Mesothelial cell of epicardium (in vitro differentiated cells): Measurements from ENCODE around the gene BEX3. TPM values are rescaled to one million over a fixed set of nuclear protein-coding genes. Genes with fewer than 3 reads are reported as not detected.

ENCODE experiments used
- DNase-seq, 2 experiments: peaks; one replicate each; pipeline ENCODE4 v3.0.0; 2021; ENCODE audit warnings: low spot score in 2 of 2; ENCODE audit not compliant: unreplicated experiment in 2 of 2
- H3K27ac Mint-ChIP-seq: 2 replicates; pipeline ENCODE4 v1.8.0; 2021; ENCODE audit warnings: mixed read lengths
- H3K27me3 Mint-ChIP-seq: 2 replicates; pipeline ENCODE4 v1.8.0; 2021; ENCODE audit warnings: low read depth, mixed read lengths
- H3K36me3 Mint-ChIP-seq: 2 replicates; pipeline ENCODE4 v1.8.0; 2021; ENCODE audit warnings: mixed read lengths
- H3K4me1 Mint-ChIP-seq: 2 replicates; pipeline ENCODE4 v1.8.0; 2021; ENCODE audit warnings: mixed read lengths
- H3K4me3 Mint-ChIP-seq: 2 replicates; pipeline ENCODE4 v1.8.0; 2021; ENCODE audit warnings: mild to moderate bottlenecking, moderate library complexity, mixed read lengths
- H3K9me3 Mint-ChIP-seq: 2 replicates; pipeline ENCODE4 v1.8.0; 2021; ENCODE audit warnings: mixed read lengths
- total RNA-seq: library from RNA; stranded (reverse); gene quantifications from 3 replicates; pipeline ENCODE4 v1.2.1, GENCODE V29; 2021
- TF ChIP-seq, protein P1 (sequence below): fragments of 200-600 bp; sonication (generic); IDR thresholded peaks from one replicate; pipeline ENCODE4 v1.5.0; 2021; ENCODE audit warnings: antibody characterized with exemption; ENCODE audit not compliant: unreplicated experiment

The BEX3 gene
- total RNA-seq, 1 donor from 2014 or later = 314 TPM

- TF ChIP-seq, protein P1, sequence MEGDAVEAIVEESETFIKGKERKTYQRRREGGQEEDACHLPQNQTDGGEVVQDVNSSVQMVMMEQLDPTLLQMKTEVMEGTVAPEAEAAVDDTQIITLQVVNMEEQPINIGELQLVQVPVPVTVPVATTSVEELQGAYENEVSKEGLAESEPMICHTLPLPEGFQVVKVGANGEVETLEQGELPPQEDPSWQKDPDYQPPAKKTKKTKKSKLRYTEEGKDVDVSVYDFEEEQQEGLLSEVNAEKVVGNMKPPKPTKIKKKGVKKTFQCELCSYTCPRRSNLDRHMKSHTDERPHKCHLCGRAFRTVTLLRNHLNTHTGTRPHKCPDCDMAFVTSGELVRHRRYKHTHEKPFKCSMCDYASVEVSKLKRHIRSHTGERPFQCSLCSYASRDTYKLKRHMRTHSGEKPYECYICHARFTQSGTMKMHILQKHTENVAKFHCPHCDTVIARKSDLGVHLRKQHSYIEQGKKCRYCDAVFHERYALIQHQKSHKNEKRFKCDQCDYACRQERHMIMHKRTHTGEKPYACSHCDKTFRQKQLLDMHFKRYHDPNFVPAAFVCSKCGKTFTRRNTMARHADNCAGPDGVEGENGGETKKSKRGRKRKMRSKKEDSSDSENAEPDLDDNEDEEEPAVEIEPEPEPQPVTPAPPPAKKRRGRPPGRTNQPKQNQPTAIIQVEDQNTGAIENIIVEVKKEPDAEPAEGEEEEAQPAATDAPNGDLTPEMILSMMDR = no peak
- Mint-ChIP-seq H3K4me1 (peaks cover 33% of the 10 kb centered on the region), H3K9me3 (peaks cover 26% of the 10 kb centered on the region), H3K4me3 (no peak overlapping the region), H3K36me3 (peaks cover 9% of the 10 kb centered on the region), H3K27me3 (no peaks in the 10 kb centered on the region), H3K27ac (peak overlapping the region; percentile 60)
- DNase-seq = no peak
These were observed 16.2 kb upstream of the BEX3 start for GRCh38 chrX:103360092-103360491.

GRCh38 chrX:103360916-103361315 lies 15.4 kb upstream of the BEX3 start:
- Mint-ChIP-seq H3K27ac (peak overlapping the region; percentile 60), H3K36me3 (peaks cover 9% of the 10 kb centered on the region), H3K4me3 (no peak overlapping the region), H3K4me1 (peaks cover 33% of the 10 kb centered on the region), H3K27me3 (no peaks in the 10 kb centered on the region), H3K9me3 (peaks cover 34% of the 10 kb centered on the region)
- no peak for DNase-seq
- TF ChIP-seq, protein P1 = no peak

DNA sequence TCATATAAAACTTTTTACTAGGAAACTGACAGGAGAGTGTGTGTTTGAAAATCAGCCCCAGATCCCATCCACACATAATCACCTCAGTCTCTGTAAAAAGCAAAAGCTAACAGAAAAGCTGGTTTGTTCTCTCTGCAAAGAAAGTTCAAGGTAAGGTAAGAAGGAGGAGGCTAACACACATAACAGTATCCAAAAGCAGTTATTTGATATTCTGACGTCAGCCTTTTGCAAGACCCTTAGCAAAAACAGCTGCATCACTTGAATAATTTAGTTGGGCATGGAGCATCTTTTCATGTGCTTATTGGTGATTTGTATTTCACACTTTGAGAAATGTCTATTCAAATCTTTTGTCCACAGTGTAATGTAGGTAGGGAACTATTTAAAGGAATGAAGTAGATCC lies 14.5 kb upstream of the BEX3 start:
- Mint-ChIP-seq H3K9me3 (peaks cover 41% of the 10 kb centered on the region), H3K4me3 (no peak overlapping the region), H3K4me1 (peaks cover 33% of the 10 kb centered on the region), H3K27ac (peak overlapping the region; percentile 60), H3K36me3 (peaks cover 9% of the 10 kb centered on the region), H3K27me3 (no peaks in the 10 kb centered on the region)
- TF ChIP-seq, protein P1 = no peak
- no peak for DNase-seq

DNA sequence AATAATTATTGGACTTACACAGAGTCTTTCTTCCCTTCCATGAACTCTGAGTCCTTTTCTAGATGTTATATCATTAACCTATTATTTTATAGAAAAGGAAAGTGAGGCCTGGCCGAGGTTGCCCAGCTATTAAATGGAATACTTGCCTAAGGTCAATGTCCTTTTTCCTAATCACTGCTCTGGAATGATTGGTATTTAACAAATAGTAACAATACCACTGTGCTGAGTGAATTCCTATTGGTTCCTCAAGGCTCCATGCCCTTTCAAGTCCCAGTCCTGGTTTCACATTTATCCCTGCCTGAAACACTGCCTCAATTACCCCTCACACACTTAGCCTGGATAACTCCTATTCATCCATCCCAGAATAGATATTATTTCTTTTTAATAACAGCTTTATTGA lies 13.9 kb upstream of the BEX3 start:
- H3K4me1 Mint-ChIP-seq = peaks cover 29% of the 10 kb centered on the region
- no peak for DNase-seq
- TF ChIP-seq, protein P1 = no peak
- H3K27me3 Mint-ChIP-seq = no peaks in the 10 kb centered on the region
- H3K9me3 Mint-ChIP-seq = peaks cover 46% of the 10 kb centered on the region
- H3K4me3 Mint-ChIP-seq = no peak overlapping the region
- peak overlapping the region; percentile 44 for H3K27ac Mint-ChIP-seq
- peaks cover 8% of the 10 kb centered on the region for H3K36me3 Mint-ChIP-seq

DNA sequence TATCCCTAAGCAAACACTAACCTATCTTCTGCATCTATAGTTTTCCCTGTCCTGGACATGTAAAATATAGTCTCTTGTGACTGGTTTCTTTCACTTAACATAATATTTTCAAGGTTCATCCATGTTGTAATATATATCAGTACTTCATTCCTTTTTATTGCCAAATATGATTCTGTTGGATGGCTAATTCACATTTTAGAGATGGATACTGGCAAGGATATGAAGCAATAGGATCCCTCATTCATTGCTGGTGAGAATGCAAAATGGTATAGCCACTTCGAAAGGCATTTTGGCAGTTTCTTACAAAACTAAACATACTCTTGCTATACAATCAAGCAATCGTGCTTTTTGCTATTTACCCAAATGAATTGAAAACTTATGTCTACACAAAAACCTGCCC lies 13.3 kb upstream of the BEX3 start:
- peaks cover 31% of the 10 kb centered on the region for H3K4me1 Mint-ChIP-seq
- TF ChIP-seq, protein P1 = no peak
- no peak for DNase-seq
- no peaks in the 10 kb centered on the region for H3K27me3 Mint-ChIP-seq
- H3K9me3 Mint-ChIP-seq = peaks cover 43% of the 10 kb centered on the region
- H3K27ac Mint-ChIP-seq = no peak overlapping the region
- peaks cover 5% of the 10 kb centered on the region for H3K36me3 Mint-ChIP-seq
- no peak overlapping the region for H3K4me3 Mint-ChIP-seq

- H3K27me3 Mint-ChIP-seq = no peaks in the 10 kb centered on the region
- H3K4me1 Mint-ChIP-seq = peaks cover 9% of the 10 kb centered on the region
- no peaks in the 10 kb centered on the region for H3K36me3 Mint-ChIP-seq
- H3K4me3 Mint-ChIP-seq = no peak overlapping the region
- H3K9me3 Mint-ChIP-seq = peaks cover 54% of the 10 kb centered on the region
- DNase-seq = no peak
- TF ChIP-seq, protein P1 = no peak
- no peak overlapping the region for H3K27ac Mint-ChIP-seq
These were observed 8.8 kb upstream of the BEX3 start for GRCh38 chrX:103367502-103367901.
